ENCODE results near the gene SATB2.

The SATB2 gene

DNA sequence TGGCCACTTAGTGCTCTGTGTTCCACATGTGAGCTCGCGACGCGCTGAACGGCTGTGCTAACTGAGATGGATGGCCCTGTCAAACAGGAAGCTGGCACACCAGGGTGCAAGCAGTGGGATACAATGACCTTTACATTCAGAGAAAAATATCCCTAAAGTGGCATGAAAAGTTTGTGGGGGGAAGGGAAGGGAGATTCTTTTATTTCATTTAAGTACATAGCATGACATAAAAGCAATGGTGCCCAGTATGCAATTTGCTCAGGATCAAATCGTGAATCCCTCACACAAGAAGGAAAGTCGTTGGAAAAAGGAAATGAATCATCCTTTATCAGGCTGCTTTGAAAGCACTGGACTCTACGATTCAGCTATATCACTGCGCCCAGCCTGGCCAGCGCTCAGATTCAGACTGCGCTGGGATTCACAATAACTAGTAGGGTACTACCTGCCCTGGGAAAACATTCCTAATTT, 26.0 kb downstream of the SATB2 start:
- no peak overlapping the region for H3K4me3 ChIP-seq (ENCODE audit: low read length in 2 of 2)
- no peaks in the 10 kb centered on the region for H3K4me1 ChIP-seq (ENCODE audit: control insufficient read depth, insufficient read depth, low read length)
- H3K9me3 ChIP-seq (ENCODE audit: control insufficient read depth in 2 of 2, low read length in 2 of 2): no peaks in the 10 kb centered on the region
- H3K9ac ChIP-seq (ENCODE audit: low read length in 2 of 2): no peak overlapping the region
- H3K36me3 ChIP-seq (ENCODE audit: control insufficient read depth in 2 of 2, insufficient read depth in 2 of 2, low read length in 2 of 2): no peaks in the 10 kb centered on the region
- no peaks in the 10 kb centered on the region for H3K27me3 ChIP-seq (ENCODE audit: control insufficient read depth in 1 of 2, insufficient read depth in 2 of 2, low read length in 2 of 2)
- H3K27ac ChIP-seq (ENCODE audit: low read length): no peak overlapping the region

DNA sequence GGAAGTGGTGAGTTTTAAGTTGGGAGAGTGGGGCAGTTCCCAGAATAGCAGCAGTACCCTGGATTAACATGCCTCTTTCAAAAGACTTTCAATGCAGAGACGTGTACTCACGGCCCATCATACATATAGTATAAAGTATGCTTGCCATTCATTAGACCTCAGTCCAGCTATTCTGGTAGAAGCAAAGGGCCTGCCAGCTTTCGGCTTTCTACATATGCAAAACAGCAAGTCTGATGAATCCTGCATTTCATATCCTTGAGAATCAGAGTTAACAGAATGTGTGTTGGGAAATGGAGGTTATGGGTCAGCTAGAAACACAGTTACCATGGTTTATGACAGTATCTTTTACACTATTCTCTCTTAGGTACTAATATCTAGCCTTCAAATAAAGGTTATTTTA, 27.5 kb downstream of the SATB2 start:
- Histone ChIP-seq H3K9ac (ENCODE audit: low read length in 2 of 2) (no peak overlapping the region), H3K36me3 (ENCODE audit: control insufficient read depth in 2 of 2, insufficient read depth in 2 of 2, low read length in 2 of 2) (no peaks in the 10 kb centered on the region), H3K4me1 (ENCODE audit: control insufficient read depth, insufficient read depth, low read length) (no peaks in the 10 kb centered on the region), H3K27ac (ENCODE audit: low read length) (no peak overlapping the region), H3K27me3 (ENCODE audit: control insufficient read depth in 1 of 2, insufficient read depth in 2 of 2, low read length in 2 of 2) (no peaks in the 10 kb centered on the region), H3K9me3 (ENCODE audit: control insufficient read depth in 2 of 2, low read length in 2 of 2) (no peaks in the 10 kb centered on the region), H3K4me3 (ENCODE audit: low read length in 2 of 2) (no peak overlapping the region)

DNA sequence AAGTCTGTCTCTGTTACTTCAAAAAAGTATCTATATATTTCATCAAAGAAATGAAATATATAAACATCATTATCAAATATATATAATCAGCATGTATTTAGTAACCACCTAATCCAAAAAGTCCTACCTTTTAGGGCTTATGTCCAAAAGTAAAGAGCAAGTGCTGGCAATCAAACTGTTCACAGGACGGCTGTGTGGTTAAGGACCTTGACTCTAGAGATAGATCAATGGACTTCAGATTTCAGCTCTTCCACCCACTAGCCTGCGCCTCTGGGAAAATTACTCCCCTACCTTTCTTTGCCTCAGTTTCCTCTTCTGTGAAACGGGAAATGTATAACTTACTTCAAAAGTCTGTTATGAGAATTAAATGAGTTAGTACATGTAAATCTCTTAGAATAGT, 29.4 kb downstream of the SATB2 start:
- Histone ChIP-seq H3K9ac (ENCODE audit: low read length in 2 of 2) (no peak overlapping the region), H3K36me3 (ENCODE audit: control insufficient read depth in 2 of 2, insufficient read depth in 2 of 2, low read length in 2 of 2) (no peaks in the 10 kb centered on the region), H3K9me3 (ENCODE audit: control insufficient read depth in 2 of 2, low read length in 2 of 2) (no peaks in the 10 kb centered on the region), H3K4me1 (ENCODE audit: control insufficient read depth, insufficient read depth, low read length) (no peaks in the 10 kb centered on the region), H3K27ac (ENCODE audit: low read length) (no peak overlapping the region), H3K27me3 (ENCODE audit: control insufficient read depth in 1 of 2, insufficient read depth in 2 of 2, low read length in 2 of 2) (no peaks in the 10 kb centered on the region), H3K4me3 (ENCODE audit: low read length in 2 of 2) (no peak overlapping the region)

DNA sequence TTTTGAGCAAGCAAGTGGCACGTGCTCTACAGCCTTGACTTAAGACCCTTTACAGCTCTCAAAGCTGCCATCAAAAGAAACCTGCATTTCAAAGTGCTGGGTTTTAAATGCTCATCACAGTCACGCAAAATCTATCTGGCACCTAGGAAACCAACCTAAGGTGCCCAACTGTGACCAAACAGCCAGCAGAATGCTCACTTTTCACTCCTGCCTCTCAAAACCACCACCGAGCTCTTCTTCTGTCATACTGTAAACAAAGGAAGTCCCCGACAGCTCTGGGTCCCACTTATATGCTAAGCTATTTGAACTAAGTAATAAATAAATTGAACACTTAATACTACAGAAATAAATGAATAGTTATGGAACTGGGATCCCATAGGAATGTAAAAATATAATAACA, 33.6 kb downstream of the SATB2 start:
- H3K27ac ChIP-seq (ENCODE audit: low read length): no peak overlapping the region
- H3K27me3 ChIP-seq (ENCODE audit: control insufficient read depth in 1 of 2, insufficient read depth in 2 of 2, low read length in 2 of 2): no peaks in the 10 kb centered on the region
- no peaks in the 10 kb centered on the region for H3K9me3 ChIP-seq (ENCODE audit: control insufficient read depth in 2 of 2, low read length in 2 of 2)
- no peaks in the 10 kb centered on the region for H3K36me3 ChIP-seq (ENCODE audit: control insufficient read depth in 2 of 2, insufficient read depth in 2 of 2, low read length in 2 of 2)
- no peak overlapping the region for H3K9ac ChIP-seq (ENCODE audit: low read length in 2 of 2)
- no peaks in the 10 kb centered on the region for H3K4me1 ChIP-seq (ENCODE audit: control insufficient read depth, insufficient read depth, low read length)
- H3K4me3 ChIP-seq (ENCODE audit: low read length in 2 of 2): no peak overlapping the region

DNA sequence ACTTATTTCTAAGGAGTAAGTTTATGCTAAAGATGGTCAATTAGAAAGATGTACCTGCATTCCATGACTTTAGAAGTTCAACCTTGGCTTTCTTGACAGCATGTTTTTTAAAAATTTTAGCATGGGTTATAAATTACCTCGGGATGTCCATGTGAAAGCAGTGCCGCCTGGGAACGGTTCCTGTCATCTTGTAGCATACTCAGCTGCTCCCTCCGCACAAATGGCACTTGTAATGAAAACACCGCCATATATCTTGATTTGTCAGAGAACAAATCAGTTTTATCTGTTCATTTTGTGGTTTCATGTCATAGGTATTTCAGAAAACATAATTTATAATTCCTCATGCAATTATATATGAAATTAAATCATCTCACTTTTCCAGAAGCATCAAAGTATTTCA, 38.3 kb downstream of the SATB2 start:
- Histone ChIP-seq H3K27me3 (ENCODE audit: control insufficient read depth in 1 of 2, insufficient read depth in 2 of 2, low read length in 2 of 2) (no peaks in the 10 kb centered on the region), H3K36me3 (ENCODE audit: control insufficient read depth in 2 of 2, insufficient read depth in 2 of 2, low read length in 2 of 2) (no peaks in the 10 kb centered on the region), H3K4me3 (ENCODE audit: low read length in 2 of 2) (no peak overlapping the region)

DNA sequence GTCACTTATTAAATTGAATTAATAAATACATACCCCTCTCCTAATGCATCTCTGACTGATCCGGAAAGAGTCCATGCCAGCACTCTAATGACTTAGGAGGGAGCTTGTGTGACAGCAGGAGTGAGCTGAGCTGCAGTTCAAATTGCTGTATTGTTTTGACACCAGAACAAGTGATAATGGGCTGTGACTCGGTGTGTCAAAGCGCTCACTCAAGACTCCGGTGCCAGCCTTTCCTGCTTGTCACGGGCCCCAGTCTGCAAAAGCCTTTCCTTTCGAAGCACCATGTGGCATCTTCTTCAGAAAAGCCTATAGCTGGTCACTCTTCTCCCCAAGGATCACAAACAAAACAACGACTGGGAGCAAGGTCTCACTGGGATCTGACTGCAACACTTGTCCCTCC, 43.3 kb downstream of the SATB2 start:
- no peaks in the 10 kb centered on the region for H3K4me1 ChIP-seq (ENCODE audit: control insufficient read depth, insufficient read depth, low read length)
- H3K27me3 ChIP-seq (ENCODE audit: control insufficient read depth in 1 of 2, insufficient read depth in 2 of 2, low read length in 2 of 2): no peaks in the 10 kb centered on the region
- no peaks in the 10 kb centered on the region for H3K36me3 ChIP-seq (ENCODE audit: control insufficient read depth in 2 of 2, insufficient read depth in 2 of 2, low read length in 2 of 2)
- H3K4me3 ChIP-seq (ENCODE audit: low read length in 2 of 2): no peak overlapping the region
- no peak overlapping the region for H3K9ac ChIP-seq (ENCODE audit: low read length in 2 of 2)
- no peak overlapping the region for H3K27ac ChIP-seq (ENCODE audit: low read length)
- no peaks in the 10 kb centered on the region for H3K9me3 ChIP-seq (ENCODE audit: control insufficient read depth in 2 of 2, low read length in 2 of 2)

More for the DNA sequence above, 38.3 kb downstream of the SATB2 start:
- Histone ChIP-seq H3K9ac (ENCODE audit: low read length in 2 of 2) (no peak overlapping the region), H3K27ac (ENCODE audit: low read length) (no peak overlapping the region), H3K9me3 (ENCODE audit: control insufficient read depth in 2 of 2, low read length in 2 of 2) (no peaks in the 10 kb centered on the region), H3K4me1 (ENCODE audit: control insufficient read depth, insufficient read depth, low read length) (no peaks in the 10 kb centered on the region)

DNA sequence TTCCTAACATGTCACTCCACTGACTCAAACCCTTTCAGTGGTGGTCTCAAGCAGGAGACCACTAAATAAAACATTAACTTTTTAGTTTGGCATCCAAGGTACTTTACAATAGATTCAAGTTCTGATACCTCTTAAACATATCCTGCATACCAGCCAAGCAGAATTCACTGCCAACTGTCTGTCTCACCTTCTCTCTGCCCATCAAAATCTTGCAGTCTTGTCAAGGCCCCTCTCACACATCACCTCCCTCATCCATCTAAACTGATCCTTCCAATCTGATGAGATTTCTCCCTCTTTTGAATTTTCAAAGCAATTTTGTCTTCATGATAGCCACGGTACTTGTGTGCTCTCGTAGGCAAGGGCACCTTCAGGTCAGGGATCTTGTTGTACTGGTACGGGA, 43.7 kb downstream of the SATB2 start:
- no peaks in the 10 kb centered on the region for H3K27me3 ChIP-seq (ENCODE audit: control insufficient read depth in 1 of 2, insufficient read depth in 2 of 2, low read length in 2 of 2)
- H3K27ac ChIP-seq (ENCODE audit: low read length): no peak overlapping the region
- no peaks in the 10 kb centered on the region for H3K9me3 ChIP-seq (ENCODE audit: control insufficient read depth in 2 of 2, low read length in 2 of 2)
- no peak overlapping the region for H3K9ac ChIP-seq (ENCODE audit: low read length in 2 of 2)
- H3K36me3 ChIP-seq (ENCODE audit: control insufficient read depth in 2 of 2, insufficient read depth in 2 of 2, low read length in 2 of 2): no peaks in the 10 kb centered on the region
- no peaks in the 10 kb centered on the region for H3K4me1 ChIP-seq (ENCODE audit: control insufficient read depth, insufficient read depth, low read length)
- H3K4me3 ChIP-seq (ENCODE audit: low read length in 2 of 2): no peak overlapping the region

DNA sequence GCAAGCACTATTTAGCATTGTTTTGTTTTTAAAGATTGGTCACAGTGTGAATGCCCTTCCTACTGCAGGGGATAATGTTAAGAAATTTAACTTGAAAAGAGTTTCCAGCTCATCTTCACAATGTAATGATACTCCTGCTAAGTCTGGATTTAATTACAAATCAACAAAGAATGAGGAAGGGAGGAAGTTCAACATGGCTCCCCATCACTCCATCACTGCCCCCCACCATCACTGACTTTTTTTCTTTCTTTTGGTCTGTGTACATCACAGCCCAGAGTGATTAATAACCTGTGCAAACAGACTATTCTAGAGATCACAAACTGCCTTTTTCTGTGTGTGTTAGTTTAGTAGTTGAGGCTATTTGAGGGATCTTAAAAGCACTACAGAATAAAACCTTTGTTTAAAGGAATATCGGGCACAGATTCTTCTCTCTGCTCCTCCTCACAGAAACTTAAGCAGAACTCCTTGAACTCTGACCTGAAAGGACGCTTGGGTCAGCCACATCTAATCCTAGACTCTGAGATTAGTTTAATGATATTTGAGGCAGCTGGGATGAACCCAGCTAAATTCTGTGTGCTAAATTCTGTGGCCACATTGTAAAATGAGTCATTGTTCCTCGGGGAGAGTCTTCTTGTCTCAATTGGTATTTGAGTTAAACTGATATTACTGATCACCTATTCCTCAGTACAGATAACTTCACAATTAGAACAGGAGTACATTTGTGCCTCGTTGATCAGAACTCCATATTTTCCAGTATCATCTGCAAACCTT, 47.8 kb downstream of the SATB2 start:
- no peaks in the 10 kb centered on the region for H3K9me3 ChIP-seq (ENCODE audit: control insufficient read depth in 2 of 2, low read length in 2 of 2)
- no peaks in the 10 kb centered on the region for H3K4me1 ChIP-seq (ENCODE audit: control insufficient read depth, insufficient read depth, low read length)
- H3K9ac ChIP-seq (ENCODE audit: low read length in 2 of 2): no peak overlapping the region
- H3K4me3 ChIP-seq (ENCODE audit: low read length in 2 of 2): no peak overlapping the region
- H3K36me3 ChIP-seq (ENCODE audit: control insufficient read depth in 2 of 2, insufficient read depth in 2 of 2, low read length in 2 of 2): no peaks in the 10 kb centered on the region
- no peaks in the 10 kb centered on the region for H3K27me3 ChIP-seq (ENCODE audit: control insufficient read depth in 1 of 2, insufficient read depth in 2 of 2, low read length in 2 of 2)
- no peak overlapping the region for H3K27ac ChIP-seq (ENCODE audit: low read length)

DNA sequence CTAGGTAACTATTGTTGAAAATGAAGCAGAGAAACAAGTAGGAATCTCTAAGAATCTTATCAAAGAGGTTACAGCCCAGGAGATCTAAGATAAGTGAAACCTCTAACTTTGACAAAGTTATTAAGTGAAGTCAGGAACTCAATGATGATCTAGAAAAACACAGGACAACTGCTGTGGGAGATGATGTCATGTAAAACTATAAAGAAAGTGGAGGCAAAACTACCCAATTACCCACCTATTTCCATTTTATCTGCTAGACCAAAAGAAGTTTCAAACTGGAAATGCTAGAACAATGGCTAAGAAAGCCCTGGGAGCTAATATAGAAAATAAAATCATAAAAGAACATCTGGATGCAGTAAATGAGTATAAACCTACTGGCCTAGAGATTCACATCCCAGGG, 50.3 kb downstream of the SATB2 start:
- H3K27me3 ChIP-seq (ENCODE audit: control insufficient read depth in 1 of 2, insufficient read depth in 2 of 2, low read length in 2 of 2): no peaks in the 10 kb centered on the region

DNA sequence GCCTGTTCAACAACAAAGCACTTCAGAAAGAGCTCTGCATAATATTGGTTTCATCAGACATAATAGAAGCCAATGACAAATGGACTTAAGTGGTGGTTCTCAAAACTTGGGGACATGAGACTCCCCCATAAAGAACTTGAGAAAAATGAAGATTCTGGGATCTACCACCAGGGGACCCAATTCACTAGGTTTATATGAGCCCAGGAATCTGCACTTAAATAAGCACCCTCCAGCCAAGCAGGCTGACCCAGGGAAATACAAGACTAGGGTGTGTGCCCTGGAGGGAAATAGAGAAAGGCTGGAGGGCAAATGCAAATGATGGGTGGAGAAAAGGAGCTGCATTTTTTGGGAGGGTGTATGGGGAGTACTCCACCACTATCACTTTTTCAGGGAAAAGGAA, 52.5 kb downstream of the SATB2 start:
- Histone ChIP-seq H3K27ac (ENCODE audit: low read length) (no peak overlapping the region), H3K27me3 (ENCODE audit: control insufficient read depth in 1 of 2, insufficient read depth in 2 of 2, low read length in 2 of 2) (no peaks in the 10 kb centered on the region), H3K36me3 (ENCODE audit: control insufficient read depth in 2 of 2, insufficient read depth in 2 of 2, low read length in 2 of 2) (no peaks in the 10 kb centered on the region), H3K4me1 (ENCODE audit: control insufficient read depth, insufficient read depth, low read length) (no peaks in the 10 kb centered on the region), H3K9me3 (ENCODE audit: control insufficient read depth in 2 of 2, low read length in 2 of 2) (no peaks in the 10 kb centered on the region), H3K9ac (ENCODE audit: low read length in 2 of 2) (no peak overlapping the region), H3K4me3 (ENCODE audit: low read length in 2 of 2) (no peak overlapping the region)

More for the DNA sequence above, 50.3 kb downstream of the SATB2 start:
- H3K4me3 ChIP-seq (ENCODE audit: low read length in 2 of 2): no peak overlapping the region
- H3K27ac ChIP-seq (ENCODE audit: low read length): no peak overlapping the region
- no peaks in the 10 kb centered on the region for H3K36me3 ChIP-seq (ENCODE audit: control insufficient read depth in 2 of 2, insufficient read depth in 2 of 2, low read length in 2 of 2)
- H3K9me3 ChIP-seq (ENCODE audit: control insufficient read depth in 2 of 2, low read length in 2 of 2): no peaks in the 10 kb centered on the region
- no peak overlapping the region for H3K9ac ChIP-seq (ENCODE audit: low read length in 2 of 2)
- H3K4me1 ChIP-seq (ENCODE audit: control insufficient read depth, insufficient read depth, low read length): no peaks in the 10 kb centered on the region

DNA sequence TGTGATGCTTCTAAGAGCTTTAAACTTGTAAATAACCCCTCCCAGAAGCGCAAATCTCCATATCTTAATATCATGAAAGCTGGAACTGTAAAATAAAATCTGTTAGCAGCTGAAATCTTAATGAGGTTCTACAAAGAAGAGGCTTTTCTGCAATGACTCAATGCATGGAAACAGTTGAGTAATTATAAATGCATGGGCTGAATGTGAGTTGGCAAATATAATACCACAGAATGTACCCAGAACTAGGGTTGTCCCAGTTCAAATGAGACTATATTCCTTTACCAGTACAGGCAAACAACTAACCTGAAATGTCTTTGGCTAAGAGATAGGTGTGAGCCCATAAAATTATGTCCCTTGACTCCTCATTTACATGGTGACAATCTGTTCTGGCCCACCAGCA, 52.9 kb downstream of the SATB2 start:
- Histone ChIP-seq H3K27me3 (ENCODE audit: control insufficient read depth in 1 of 2, insufficient read depth in 2 of 2, low read length in 2 of 2) (no peaks in the 10 kb centered on the region), H3K9me3 (ENCODE audit: control insufficient read depth in 2 of 2, low read length in 2 of 2) (no peaks in the 10 kb centered on the region), H3K4me1 (ENCODE audit: control insufficient read depth, insufficient read depth, low read length) (no peaks in the 10 kb centered on the region), H3K4me3 (ENCODE audit: low read length in 2 of 2) (no peak overlapping the region), H3K9ac (ENCODE audit: low read length in 2 of 2) (no peak overlapping the region), H3K27ac (ENCODE audit: low read length) (no peak overlapping the region), H3K36me3 (ENCODE audit: control insufficient read depth in 2 of 2, insufficient read depth in 2 of 2, low read length in 2 of 2) (no peaks in the 10 kb centered on the region)
